GM19193 (cell line): ENCODE data around the gene KMT2D.

Experiments
- POLR2A ChIP-seq: IDR thresholded peaks from 4 replicates; pipeline ENCODE4 v1.6.1; 2011; ENCODE audit not compliant: insufficient read depth, insufficient read length; ENCODE audit errors: extremely low read depth

The KMT2D gene

DNA sequence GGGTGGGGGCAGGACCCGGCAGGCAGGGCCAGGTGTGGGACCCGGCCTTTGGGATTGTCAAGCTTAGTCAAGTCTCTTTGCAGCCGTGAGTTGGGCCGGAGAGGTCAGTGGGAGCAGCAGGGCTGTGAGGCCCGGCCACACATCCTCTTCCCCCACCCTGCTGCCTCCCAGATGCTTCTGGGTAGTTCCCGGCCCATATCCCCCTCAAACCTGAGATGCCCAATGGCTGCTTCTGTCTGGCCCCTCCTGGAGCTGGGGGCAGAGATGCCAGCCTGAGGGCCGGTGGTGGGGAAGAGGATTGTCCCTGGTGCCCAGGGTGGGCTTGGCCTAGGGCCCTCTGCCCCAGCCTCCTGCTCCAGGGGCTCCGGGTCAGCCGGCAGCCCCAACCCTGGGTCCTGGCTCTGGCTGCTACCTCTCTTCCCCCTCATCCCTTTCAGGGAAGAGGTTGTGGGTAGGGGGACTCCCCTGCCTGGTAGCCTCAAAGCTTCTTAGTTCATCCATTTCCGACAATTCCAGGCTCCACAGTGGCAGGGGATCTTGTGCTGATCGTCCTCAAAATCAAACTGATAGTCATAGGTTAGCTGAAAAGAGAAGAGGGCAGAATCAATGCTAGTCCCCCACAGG is 39.2 kb downstream of the KMT2D start:
- TF ChIP-seq POLR2A = no peak

DNA sequence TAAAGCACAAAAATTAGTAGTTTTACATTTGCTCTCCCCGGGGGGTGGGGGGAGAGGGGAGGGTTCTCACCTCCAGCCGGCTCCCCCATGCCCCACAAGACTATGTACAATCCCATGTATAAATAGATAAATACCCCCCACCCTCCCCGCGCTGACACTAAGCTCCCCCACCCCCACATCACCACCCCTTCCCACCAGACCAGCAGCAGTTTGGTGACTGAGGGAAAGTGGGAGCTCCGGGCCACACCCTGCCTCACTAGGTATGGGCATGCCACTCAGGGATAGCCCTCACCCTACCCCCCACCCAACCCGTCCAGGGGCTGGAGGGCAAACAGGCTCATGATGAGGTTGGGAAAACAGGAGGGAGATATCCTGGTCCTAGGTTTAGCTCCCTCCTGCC is 40.2 kb downstream of the KMT2D start:
- no peak for TF ChIP-seq POLR2A

DNA sequence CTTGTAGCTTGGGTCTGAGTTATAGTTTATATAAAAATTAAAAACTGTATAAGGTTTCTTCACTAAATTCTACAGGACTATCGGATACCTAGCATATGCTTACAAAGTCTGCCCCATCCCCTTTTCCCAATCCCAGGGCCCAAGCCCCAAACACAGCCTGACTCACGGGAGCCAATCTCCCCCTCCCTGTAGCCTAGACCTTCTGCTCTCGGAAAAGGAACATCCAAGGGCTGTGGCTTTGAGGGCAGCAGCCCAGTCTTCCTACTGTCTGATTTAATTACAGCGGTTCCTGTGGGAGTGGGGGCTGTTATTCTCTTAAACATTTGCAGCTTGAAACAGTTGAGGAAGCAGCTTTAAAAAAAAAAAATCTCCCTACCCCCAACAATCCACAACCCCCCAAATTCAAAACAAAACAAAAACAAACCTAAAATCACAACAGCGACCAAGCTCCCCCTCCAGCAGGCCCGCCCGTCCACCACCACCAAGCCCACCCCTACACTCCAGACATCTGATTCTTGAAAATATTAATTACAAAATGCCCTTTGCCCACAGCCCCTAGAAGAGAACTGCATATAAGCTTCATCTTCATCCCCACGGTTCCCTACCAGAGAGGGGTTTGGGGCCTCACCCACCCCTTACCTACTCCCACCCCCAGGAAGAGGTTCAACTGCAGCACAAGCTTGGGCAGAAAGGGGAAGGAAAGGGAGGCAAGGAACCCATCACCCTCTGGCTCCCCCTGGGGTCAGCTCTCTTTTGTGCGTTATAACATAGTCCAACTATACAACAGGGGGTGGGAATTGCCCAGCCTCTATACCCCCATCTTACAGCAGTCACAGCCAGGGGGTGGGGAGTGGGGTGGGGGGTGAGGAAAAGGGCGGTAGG is 40.9 kb downstream of the KMT2D start:
- TF ChIP-seq POLR2A = peak; percentile 4

DNA sequence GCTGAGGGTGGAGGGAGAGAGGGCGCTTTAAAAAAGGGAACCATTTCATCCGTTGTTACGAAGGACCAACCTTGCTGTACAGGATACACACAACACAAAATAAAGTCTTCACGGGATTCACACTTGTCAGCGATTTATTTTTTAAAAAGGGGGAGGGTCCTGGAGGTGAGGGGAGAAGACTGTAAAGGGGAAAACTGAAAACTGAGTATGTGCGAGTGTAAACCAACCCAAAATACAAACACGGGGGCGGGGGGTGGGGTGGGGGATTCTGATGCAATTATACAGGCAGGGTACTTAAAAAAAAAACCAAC is 41.5 kb downstream of the KMT2D start:
- TF ChIP-seq POLR2A = no peak

DNA sequence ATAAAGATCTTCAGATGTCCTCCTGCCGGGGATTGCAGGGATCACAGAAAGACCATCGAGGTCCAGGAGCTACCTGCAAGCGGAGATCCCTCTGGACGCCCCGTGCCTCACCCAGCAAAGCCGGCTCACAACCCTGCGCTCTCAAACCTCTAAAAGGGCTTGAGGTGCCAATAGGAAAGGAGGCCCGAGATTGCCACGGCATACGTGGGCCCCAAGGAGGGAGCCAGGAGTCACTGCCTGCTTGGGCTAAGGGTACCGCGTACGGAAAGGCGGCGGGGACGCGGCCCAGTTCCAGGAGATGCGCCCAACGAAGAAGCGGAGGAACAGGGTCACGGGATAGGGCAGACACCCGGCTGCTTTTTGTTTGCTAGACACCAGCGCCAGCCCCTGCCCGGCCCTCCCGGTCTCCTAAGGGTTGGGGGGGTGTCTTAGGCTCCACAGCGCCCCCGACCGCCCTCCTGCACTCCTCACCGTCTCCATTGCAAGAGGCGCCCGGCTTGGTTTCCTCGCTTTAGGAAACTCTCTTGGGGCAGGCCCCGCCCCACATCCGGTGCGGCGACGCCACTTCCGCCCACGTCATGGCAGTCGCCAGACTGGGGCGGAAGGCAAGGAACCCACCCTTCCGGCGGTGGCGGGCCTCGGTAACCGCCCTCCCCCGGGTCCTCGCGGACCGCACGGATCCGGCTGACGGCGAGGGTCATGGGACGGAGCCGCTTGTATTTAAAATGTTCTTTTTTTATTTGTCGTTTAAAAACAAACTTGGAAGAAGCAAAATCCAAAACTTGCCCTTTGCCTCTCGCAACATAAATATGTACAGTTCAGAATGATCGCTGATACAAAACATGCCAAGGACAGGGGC is 42.1 kb downstream of the KMT2D start, which contains the start of gene PRKAG1:
TSS of gene PRKAG1 (minus strand) at position 516 of the 859 bp plus-strand sequence. CDS start at position 480, 36 bp downstream.
- peak; percentile 97 for TF ChIP-seq POLR2A

DNA sequence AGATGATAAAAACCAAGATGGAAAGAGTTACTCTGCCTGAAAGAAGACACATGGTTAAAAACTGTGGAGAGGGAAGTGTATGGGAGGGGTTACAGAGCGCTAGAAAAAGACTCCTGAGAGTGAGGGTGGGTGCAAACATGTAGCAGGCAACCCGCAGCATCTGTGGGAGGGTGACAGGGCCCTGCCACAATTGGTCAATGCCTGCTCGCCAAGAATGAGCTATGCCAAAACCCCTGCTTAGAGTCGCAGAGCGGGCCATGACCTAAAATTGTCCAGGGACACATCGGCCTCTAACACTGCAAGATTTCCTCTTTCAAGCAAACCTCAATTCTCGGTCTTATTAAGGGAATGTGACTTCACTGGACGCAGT is 42.7 kb downstream of the KMT2D start:
- no peak for TF ChIP-seq POLR2A

DNA sequence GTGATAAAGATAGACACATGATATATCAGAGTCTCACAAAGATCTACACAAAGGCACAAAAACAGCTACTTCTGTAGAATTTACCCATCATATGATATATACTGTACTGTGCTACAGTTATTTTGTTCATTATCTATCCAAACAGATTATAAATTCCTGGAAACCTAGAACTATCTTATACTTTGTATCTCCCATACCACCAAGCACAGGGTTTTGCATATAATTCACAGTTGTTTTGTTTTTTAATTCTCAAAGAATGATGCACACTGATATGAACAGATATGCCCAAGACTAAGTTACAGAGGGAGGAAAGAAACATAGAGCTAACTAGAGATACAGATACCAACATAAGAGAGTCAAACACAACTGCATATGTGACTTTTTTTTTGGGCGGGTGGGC is 45.4 kb downstream of the KMT2D start:
- no peak for TF ChIP-seq POLR2A

DNA sequence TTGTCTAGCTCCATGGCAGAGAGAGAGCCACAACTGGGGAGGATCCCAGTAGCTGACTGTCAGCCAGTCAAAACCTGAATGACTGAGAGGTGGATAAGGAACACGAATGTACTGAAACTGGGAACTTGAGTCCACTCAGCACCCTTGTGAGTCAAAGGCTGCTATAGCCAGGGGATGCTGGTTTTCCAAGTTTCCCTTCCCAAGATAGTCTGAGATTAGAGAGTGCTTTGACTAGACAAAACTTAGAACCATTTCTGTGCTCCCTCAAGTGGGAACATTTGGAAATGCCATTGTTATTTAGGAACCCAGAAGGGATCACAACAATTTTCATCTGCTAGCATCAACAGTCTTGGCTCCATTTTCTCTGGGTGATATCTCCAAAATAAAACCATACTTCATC is 46.0 kb downstream of the KMT2D start:
- no peak for TF ChIP-seq POLR2A

DNA sequence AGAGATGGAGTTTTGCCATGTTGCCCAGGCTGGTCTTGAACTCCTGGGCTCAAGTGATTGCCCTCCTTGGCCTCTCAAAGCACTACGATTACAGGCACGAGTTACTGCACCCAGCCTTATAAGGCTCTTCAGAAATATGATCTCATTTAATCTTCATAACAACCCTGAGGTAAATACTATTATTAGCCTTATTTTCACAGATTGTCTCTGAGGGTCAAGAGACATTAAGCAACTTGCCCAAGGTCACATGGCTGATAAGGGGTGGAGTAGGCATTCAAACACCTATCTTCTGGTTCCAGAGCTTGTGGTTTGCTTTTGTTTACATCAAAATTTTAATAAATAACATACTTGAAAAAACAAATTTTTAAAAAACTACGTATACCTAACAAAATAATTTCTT is 47.2 kb downstream of the KMT2D start:
- TF ChIP-seq POLR2A = no peak

DNA sequence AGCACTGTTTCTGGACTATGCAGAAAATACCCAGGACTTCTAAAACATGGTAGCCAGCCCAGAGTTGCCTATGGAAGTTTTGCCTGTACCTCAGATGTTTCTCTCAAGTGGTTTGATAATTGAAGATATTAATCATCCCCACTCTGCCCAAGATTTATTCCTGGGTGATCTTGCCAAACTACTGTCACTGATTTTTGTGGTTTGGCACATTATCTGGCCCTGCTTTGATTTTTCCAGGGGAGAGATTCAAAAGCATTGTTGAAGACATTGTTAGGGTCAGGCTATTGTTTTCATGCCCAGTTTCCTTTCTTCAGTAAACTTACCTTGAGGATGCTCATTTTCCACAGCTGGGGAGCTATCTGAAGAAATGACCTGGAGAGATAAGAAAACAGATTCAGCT is 47.9 kb downstream of the KMT2D start:
- TF ChIP-seq POLR2A = no peak
